Esophagus squamous epithelium (tissue), 4 donors: ENCODE data around the gene OR51B4.

Experiments used
- CTCF ChIP-seq, 6 experiments: fragments of 450-650 bp in 4 of 6; fragments of 200-600 bp in 2 of 6; sonication (generic) in 2 of 6; IDR thresholded peaks; one replicate each; pipeline ENCODE4 v1.5.1; 2016 to 2019; ENCODE audit warnings: antibody characterized with exemption in 6 of 6, mild to moderate bottlenecking in 4 of 6, moderate library complexity in 4 of 6
- POLR2A ChIP-seq, 4 donors: fragments of 450-650 bp; IDR thresholded peaks; one replicate each; pipeline ENCODE4 v1.6.1; 2017; ENCODE audit warnings: antibody characterized with exemption in 4 of 4, mild to moderate bottlenecking in 4 of 4, moderate library complexity in 3 of 4

GRCh38 chr11:5335170-5335569 is 33.4 kb upstream of the OR51B4 start:
- TF ChIP-seq CTCF (IDR thresholded peaks at IDR 0.05) (no peak), POLR2A (IDR thresholded peaks at IDR 0.05) (no peak)
